Muscle of leg (tissue), 11 donors: ENCODE data around the gene MCM3. TPM values are rescaled to one million over a fixed set of nuclear protein-coding genes. Genes with fewer than 3 reads are reported as not detected.

Experiments used
- DNase-seq: peaks from one replicate; pipeline ENCODE4 v3.0.0; 2013
- H3K27ac ChIP-seq: one replicate; pipeline ENCODE4 v1.5.1; 2013; ENCODE audit warnings: mild to moderate bottlenecking, low read length, control low read depth
- H3K27me3 ChIP-seq: one replicate; pipeline ENCODE4 v1.6.1; 2013; ENCODE audit warnings: low read length; ENCODE audit not compliant: control insufficient read depth, insufficient read depth
- H3K36me3 ChIP-seq: one replicate; pipeline ENCODE4 v1.6.1; 2013; ENCODE audit warnings: low read length; ENCODE audit not compliant: control insufficient read depth, insufficient read depth
- H3K4me1 ChIP-seq: one replicate; pipeline ENCODE4 v1.6.1; 2013; ENCODE audit warnings: low read length; ENCODE audit not compliant: control insufficient read depth, insufficient read depth
- H3K4me3 ChIP-seq: one replicate; pipeline ENCODE4 v1.5.1; 2013; ENCODE audit warnings: low read length, control low read depth
- H3K9me3 ChIP-seq: replicated peaks from 2 replicates; pipeline ENCODE4 v1.6.1; 2013; ENCODE audit warnings: low read depth, low read length; ENCODE audit not compliant: control insufficient read depth
- WGBS: methylation state at CpG from one replicate; pipeline ENCODE4 v1.1.5; 2013; ENCODE audit warnings: missing lambda C conversion rate; ENCODE audit not compliant: insufficient coverage; 5-methylcytosine and 5-hydroxymethylcytosine counted together
- polyA plus RNA-seq, 8 donors: library from polyadenylated mRNA; unstranded; fragments of 120-200 nt; gene quantifications; one replicate each; pipeline versions ENCODE4 v1.2.1 to v1.2.3, GENCODE V29; 2013; ENCODE audit warnings: inconsistent platforms in 1 of 8, low replicate concordance in 1 of 8; ENCODE audit not compliant: insufficient read length in 8 of 8, insufficient read depth in 1 of 8
- total RNA-seq: library from RNA; stranded (reverse); fragments of 120-200 nt; gene quantifications from one replicate; pipeline ENCODE4 v1.2.4, GENCODE V29; 2013

The MCM3 gene
- total and polyA plus RNA-seq, 9 donors: 39.1 to 61.1 (median 47.5) TPM

DNA sequence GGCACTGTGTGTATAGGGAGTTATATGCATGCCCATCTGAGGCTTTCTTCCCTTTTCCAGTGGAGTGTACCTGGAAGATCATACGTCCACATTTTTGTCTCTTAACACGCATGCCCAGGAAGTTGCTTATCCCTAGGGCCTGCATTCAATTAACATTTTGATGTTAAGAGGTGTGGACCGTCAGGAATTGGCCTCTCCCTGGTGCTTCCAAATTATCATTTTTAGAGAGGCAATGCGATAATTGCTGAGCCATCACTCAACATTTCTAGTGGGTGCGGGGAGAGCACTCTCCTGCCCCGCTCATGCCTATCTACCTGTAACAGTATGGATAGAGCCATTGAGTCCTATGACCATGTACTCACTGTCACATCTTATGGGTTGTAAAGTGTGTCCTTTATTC is 39.6 kb upstream of the MCM3 start:
- no peak overlapping the region for H3K27ac ChIP-seq
- H3K27me3 ChIP-seq: no peaks in the 10 kb centered on the region
- H3K4me1 ChIP-seq: no peaks in the 10 kb centered on the region
- no peaks in the 10 kb centered on the region for H3K36me3 ChIP-seq
- H3K4me3 ChIP-seq: no peak overlapping the region
- WGBS: no CpG with 5 or more reads among the region's 6 CpGs
- no peak for DNase-seq
- no peaks in the 10 kb centered on the region for H3K9me3 ChIP-seq

- 70% methylated on average over 2 of the region's 4 CpGs for WGBS
- no peaks in the 10 kb centered on the region for H3K36me3 ChIP-seq
- no peak overlapping the region for H3K27ac ChIP-seq
- no peak overlapping the region for H3K4me3 ChIP-seq
- H3K9me3 ChIP-seq: no peaks in the 10 kb centered on the region
- no peak for DNase-seq
- H3K4me1 ChIP-seq: no peaks in the 10 kb centered on the region
- H3K27me3 ChIP-seq: no peaks in the 10 kb centered on the region
These were observed 33.5 kb upstream of the MCM3 start for GRCh38 chr6:52317841-52318581.

- H3K9me3 ChIP-seq: no peaks in the 10 kb centered on the region
- no peaks in the 10 kb centered on the region for H3K36me3 ChIP-seq
- H3K4me1 ChIP-seq: no peaks in the 10 kb centered on the region
- H3K27ac ChIP-seq: no peak overlapping the region
- no peaks in the 10 kb centered on the region for H3K27me3 ChIP-seq
- no peak for DNase-seq
- WGBS: 60% methylated on average over 1 of the region's 1 CpG
- no peak overlapping the region for H3K4me3 ChIP-seq
These were observed 32.7 kb upstream of the MCM3 start for GRCh38 chr6:52317211-52317610.

- no peaks in the 10 kb centered on the region for H3K9me3 ChIP-seq
- H3K36me3 ChIP-seq: no peaks in the 10 kb centered on the region
- no peak overlapping the region for H3K27ac ChIP-seq
- no peak overlapping the region for H3K4me3 ChIP-seq
- no peaks in the 10 kb centered on the region for H3K27me3 ChIP-seq
- H3K4me1 ChIP-seq: no peaks in the 10 kb centered on the region
- DNase-seq: no peak
- 78% methylated on average over 1 of the region's 2 CpGs for WGBS
These were observed 30.2 kb upstream of the MCM3 start for GRCh38 chr6:52314752-52315151.

GRCh38 chr6:52312461-52312860 is 27.9 kb upstream of the MCM3 start:
- Histone ChIP-seq H3K27me3 (no peaks in the 10 kb centered on the region), H3K36me3 (no peaks in the 10 kb centered on the region), H3K4me1 (peaks cover 4% of the 10 kb centered on the region), H3K9me3 (no peaks in the 10 kb centered on the region), H3K4me3 (no peak overlapping the region), H3K27ac (no peak overlapping the region)
- no peak for DNase-seq
- WGBS: 88% methylated on average over 2 of the region's 2 CpGs

DNA sequence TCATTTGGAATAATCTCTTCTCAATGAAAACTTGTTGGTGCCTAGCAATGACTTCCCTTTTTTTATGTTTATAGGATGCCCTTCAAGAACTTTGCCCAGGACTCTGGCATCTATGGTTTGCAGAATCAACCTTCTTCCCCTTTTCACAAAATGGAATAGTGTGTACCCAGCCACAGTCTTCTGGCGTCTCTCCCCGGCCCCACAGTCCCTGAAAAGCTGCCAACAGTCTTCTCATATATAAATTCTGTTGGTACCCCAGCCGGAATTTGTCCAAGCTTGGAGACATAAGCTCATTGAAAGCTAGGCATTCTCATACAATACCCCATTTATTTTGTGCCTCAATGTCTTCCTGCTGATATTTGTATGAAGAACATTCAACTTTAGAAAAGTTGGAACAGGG is 26.4 kb upstream of the MCM3 start:
- H3K27me3 ChIP-seq: no peaks in the 10 kb centered on the region
- H3K36me3 ChIP-seq: no peaks in the 10 kb centered on the region
- H3K9me3 ChIP-seq: no peaks in the 10 kb centered on the region
- peaks cover 13% of the 10 kb centered on the region for H3K4me1 ChIP-seq
- H3K27ac ChIP-seq: no peak overlapping the region
- peak; percentile 27 for DNase-seq
- no peak overlapping the region for H3K4me3 ChIP-seq
- no CpG with 5 or more reads among the region's 3 CpGs for WGBS

DNA sequence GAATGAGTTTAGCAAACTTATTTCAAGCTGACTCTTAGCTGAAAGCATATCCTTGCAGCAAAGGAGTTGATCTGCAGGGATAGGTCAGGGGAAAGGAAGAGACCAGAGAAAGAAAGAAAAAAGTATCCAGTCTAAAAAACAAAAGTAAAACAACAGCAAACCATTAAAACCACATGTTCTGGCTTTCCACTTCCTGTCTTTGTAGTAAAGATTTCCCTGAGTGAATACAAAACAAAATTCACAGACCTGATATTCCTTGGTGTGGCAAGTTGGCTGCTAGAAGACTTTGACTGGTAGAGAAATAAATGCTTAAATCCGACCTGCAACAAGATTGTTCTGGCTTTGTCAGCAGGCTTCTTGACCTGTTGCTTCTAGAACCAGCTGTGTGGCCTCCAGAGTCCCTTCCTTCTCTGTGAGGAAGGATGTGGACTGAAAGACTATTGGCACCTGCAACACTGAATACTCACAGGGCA is 23.4 kb upstream of the MCM3 start:
- H3K27me3 ChIP-seq: no peaks in the 10 kb centered on the region
- WGBS: no CpG with 5 or more reads among the region's 1 CpG
- no peak overlapping the region for H3K4me3 ChIP-seq
- no peaks in the 10 kb centered on the region for H3K36me3 ChIP-seq
- DNase-seq: no peak
- no peaks in the 10 kb centered on the region for H3K9me3 ChIP-seq
- H3K4me1 ChIP-seq: peaks cover 15% of the 10 kb centered on the region
- peak overlapping the region; percentile 51 for H3K27ac ChIP-seq

GRCh38 chr6:52306972-52307870 is 22.7 kb upstream of the MCM3 start:
- Histone ChIP-seq H3K27ac (peak overlapping the region; percentile 51), H3K36me3 (no peaks in the 10 kb centered on the region), H3K9me3 (no peaks in the 10 kb centered on the region), H3K4me3 (no peak overlapping the region), H3K27me3 (no peaks in the 10 kb centered on the region), H3K4me1 (peaks cover 15% of the 10 kb centered on the region)
- WGBS: 38% methylated on average over 30 of the region's 32 CpGs
- no peak for DNase-seq

DNA sequence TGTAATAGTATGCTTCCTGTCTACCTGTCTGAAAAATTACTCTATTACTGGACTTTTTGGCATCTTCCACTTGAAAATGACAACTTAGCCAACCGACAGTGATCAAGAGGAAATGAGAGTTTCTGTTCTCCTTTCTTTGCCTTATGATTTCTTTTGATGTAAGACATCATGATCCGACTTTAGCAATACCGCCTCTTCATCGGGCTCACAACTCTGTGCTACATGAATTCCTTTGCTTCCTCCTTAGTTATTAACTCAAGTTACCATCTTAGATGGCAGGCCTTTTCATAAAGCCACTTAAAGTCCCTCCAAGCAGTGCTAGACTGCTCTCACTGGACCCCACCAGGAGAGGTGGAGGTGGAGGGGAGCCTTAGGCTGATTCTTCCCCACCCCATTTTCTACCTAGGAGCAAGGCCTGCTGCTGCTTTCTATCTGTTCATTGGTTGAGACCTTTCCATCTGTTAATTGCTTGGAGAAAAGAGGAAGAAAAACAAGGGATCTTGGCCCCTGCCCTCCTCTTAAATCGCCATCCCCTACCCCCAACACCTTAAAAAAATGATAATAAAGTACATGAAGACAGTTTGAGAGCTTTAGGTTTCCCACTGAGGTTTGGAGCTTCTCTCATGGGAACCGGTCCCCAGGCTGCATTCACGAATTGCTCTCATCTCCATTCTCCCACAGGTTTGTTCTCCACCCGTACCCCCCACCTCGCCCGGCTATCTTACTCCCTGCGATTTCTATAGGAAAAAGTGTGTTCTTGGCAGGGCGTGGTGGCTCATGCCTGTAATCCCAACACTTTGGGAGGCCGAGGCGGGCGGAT is 21.6 kb upstream of the MCM3 start:
- no peak overlapping the region for H3K4me3 ChIP-seq
- peaks cover 15% of the 10 kb centered on the region for H3K4me1 ChIP-seq
- H3K36me3 ChIP-seq: no peaks in the 10 kb centered on the region
- no peaks in the 10 kb centered on the region for H3K9me3 ChIP-seq
- H3K27ac ChIP-seq: peak overlapping the region; percentile 47
- peak; percentile 58 for DNase-seq
- no CpG with 5 or more reads among the region's 15 CpGs for WGBS
- H3K27me3 ChIP-seq: no peaks in the 10 kb centered on the region

GRCh38 chr6:52305411-52305810 is 20.9 kb upstream of the MCM3 start:
- Histone ChIP-seq H3K4me1 (peaks cover 15% of the 10 kb centered on the region), H3K9me3 (no peaks in the 10 kb centered on the region), H3K4me3 (no peak overlapping the region), H3K36me3 (no peaks in the 10 kb centered on the region), H3K27me3 (no peaks in the 10 kb centered on the region), H3K27ac (peak overlapping the region; percentile 40)
- no peak for DNase-seq
- no CpG with 5 or more reads among the region's 6 CpGs for WGBS
